GM19351 (cell line): ENCODE measurements around the gene JADE2.

Experiments
- ATAC-seq: cut with Tn5 transposase; IDR thresholded peaks from one replicate; pipeline ENCODE4 v1.9.1; 2021; ENCODE audit warnings: mild to moderate bottlenecking, moderate library complexity; ENCODE audit not compliant: unreplicated experiment

The JADE2 gene

DNA sequence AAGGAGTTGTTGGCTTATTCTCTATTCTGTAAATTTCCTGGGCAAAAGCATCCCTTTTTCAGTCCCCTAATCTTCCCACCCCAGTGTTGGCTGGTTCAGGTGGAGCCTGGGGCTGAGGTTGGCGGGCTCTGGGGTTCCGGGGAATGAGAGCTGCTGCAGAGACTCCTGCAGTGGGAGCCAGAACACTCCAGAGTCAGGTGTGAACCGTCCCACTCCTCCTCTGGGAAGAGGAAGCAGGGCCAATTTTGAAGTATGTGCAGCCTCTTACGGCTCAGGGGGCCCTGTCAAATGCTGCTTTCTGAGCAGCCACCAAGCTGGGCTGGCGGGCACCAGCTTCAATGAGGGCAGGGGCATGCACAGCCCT, 42.8 kb downstream of the JADE2 start:
- no peak for ATAC-seq

- no peak for ATAC-seq
Measured at GRCh38 chr5:134568761-134569695, 43.6 kb downstream of the JADE2 start.

DNA sequence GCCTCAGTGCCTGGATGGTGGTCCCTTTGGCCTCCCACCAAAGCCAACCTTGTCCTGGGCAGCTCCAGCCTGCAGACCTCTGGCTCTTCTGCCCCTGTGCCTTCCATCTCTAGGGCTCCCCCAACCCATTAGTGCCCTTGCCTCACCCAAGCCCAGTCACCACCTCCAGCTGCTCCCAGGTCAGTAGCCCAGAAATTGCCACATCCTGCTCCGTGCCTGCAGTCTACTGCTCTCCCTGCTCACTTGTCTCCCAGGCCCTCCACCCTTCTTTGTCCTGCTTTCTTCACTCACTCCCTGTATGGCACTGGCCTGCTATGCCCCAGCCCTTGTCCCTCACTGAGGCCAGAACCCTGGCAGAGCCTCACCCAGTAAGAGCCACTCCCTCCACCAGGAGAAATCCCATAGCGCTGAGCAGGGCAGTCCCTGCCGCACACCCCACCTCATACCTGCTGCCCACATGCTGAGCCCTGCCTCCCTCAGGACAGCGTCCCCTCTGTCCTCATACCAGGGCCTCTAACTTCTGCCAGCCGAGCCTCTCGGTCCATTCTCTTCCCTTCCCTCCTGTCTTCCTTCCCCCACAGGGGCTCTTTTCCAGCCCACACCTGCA, 44.4 kb downstream of the JADE2 start:
- ATAC-seq, result no peak

- ATAC-seq, result no peak
Measured at GRCh38 chr5:134570365-134570758, 44.9 kb downstream of the JADE2 start.

- no peak for ATAC-seq
Measured at GRCh38 chr5:134570886-134571285, 45.4 kb downstream of the JADE2 start.

GRCh38 chr5:134571693-134572405, 46.4 kb downstream of the JADE2 start:
- no peak for ATAC-seq

GRCh38 chr5:134572811-134573210, 47.3 kb downstream of the JADE2 start:
- no peak for ATAC-seq

GRCh38 chr5:134574521-134574920, 49.1 kb downstream of the JADE2 start:
- ATAC-seq, result no peak

DNA sequence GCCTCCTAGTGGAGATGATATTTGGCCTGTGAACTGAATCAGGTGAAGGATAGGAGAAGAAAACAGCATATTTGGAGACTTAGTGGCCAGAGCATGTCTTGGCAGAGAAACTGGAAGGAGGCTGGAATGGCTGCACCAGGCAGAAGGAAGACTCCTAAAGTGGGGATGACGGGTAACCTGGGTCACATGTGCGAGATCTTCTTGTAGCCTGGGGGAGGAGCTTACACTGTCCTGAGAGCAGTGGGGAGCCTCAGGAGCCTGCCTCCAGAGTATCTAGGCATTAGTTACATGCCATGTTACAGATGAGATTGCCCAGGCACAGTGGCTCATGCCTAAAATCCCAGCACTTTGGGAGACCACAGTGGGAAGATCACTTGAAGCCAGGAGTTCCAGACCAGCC, 49.8 kb downstream of the JADE2 start:
- no peak for ATAC-seq

- no peak for ATAC-seq
Measured at GRCh38 chr5:134576386-134577021, 51.0 kb downstream of the JADE2 start.

GRCh38 chr5:134577022-134577795, 51.7 kb downstream of the JADE2 start:
- ATAC-seq, result no peak

- ATAC-seq, result no peak
Measured at GRCh38 chr5:134577796-134578577, 52.5 kb downstream of the JADE2 start.

GRCh38 chr5:134578578-134579283, 53.3 kb downstream of the JADE2 start:
- no peak for ATAC-seq

DNA sequence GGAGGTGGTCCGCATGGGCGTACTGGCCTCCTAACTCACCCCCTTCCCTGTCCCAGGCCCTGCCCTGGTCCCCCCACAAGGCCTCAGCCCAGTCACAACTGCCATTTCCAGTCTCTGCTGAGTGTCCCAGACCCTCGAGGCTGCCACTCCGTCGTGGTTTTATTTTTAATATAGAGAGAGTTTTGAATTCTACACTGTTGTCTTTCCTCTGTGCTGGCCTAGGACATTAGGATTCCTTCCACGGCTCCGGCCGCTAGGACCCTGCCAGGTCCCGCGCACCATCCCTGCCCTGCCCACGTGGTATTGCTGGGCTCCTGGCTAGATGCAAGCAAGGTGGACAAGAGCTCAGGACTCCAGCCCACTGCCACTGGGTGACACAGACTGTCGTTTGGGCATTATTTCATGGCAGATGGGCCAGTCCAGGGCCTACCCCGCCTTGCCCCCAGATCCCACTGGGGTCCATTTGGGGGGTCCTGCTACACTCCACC, 53.9 kb downstream of the JADE2 start:
- no peak for ATAC-seq

DNA sequence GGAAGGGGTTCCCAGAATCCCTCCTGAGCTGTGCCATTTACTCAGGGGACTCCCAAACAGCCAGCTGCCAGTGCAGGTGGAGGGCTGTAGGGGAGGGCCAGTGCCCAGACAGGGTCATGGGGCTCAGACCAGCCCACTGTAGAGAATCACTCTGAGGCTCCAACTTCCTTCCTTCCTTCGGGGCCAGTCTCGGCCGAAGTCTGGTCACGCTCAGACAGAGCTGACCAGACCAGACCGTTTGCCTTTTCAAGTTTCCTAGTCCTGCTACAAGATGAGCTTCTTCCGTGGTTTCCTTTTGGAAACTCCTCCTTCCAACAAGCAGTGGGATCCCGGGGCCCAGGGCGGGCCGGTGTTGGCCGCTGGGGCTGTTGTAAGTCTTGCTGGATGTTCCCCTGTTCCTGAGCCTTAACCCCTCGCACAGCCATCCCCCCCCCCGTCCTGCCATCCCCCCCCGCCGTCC, 54.6 kb downstream of the JADE2 start:
- no peak for ATAC-seq

GRCh38 chr5:134581241-134581981, 55.9 kb downstream of the JADE2 start:
- no peak for ATAC-seq

DNA sequence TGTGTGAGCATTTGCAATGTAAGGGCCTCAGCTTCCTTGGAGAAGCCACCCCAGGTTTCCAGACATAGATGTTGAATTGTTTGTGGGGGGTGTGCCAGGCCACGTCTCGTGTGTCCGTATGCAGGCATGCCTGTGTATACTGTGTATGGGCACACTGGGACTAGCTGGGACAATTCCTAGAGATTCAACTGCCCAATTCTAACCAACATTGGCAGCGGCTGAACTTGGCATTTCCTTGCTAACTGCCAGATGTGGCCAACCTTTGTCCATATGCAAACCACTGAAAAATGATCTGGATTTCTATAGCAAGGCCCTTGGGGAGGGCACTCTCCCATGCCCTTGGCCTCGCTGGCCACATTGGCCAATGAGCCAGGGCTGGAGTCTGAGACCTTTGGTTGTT, 56.8 kb downstream of the JADE2 start:
- no peak for ATAC-seq

- ATAC-seq, result no peak
Measured at GRCh38 chr5:134582941-134583340, 57.5 kb downstream of the JADE2 start.
